GM03348 (cell line): Measurements from ENCODE around the gene SOD1.
"Not testable (repeated sequence)": the region's sequence is repeated elsewhere in the genome, so short reads cannot be mapped to it uniquely, and the experiment has no call there.

Experiments
- DNase-seq: peaks from one replicate; pipeline ENCODE4 v3.0.0; 2012; ENCODE audit warnings: low spot score

Gene SOD1

DNA sequence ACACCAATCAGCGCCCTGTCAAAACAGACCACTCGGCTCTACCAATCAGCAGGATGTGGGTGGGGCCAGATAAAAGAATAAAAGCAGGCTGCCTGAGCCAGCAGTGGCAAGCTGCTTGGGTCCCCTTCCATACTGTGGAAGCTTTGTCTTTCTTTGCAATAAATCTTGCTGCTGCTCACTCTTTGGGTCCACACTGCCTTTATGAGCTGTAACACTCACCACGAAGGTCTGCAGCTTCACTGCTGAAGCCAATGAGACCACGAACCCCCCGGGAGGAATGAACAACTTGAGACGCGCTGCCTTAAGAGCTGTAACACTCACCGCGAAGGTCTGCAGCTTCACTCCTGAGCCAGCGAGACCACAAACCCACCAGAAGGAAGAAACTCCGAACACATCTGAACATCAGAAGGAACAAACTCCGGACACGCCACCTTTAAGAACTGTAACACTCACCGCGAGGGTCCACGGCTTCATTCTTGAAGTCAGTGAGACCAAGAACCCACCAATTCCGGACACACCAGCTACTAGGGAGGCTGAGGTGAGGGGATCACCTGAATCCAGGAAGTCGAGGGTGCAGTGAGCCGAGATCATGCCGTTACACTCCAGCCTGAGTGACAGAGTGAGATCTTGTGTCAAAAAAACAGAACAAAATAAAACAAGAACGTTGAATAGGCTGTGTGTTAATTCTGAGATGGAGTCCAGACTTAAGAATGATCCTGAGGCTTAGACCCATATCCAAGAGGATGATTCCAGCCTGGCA lies 4.5 kb upstream of the SOD1 start:
- not testable (repeated sequence) for DNase-seq

DNA sequence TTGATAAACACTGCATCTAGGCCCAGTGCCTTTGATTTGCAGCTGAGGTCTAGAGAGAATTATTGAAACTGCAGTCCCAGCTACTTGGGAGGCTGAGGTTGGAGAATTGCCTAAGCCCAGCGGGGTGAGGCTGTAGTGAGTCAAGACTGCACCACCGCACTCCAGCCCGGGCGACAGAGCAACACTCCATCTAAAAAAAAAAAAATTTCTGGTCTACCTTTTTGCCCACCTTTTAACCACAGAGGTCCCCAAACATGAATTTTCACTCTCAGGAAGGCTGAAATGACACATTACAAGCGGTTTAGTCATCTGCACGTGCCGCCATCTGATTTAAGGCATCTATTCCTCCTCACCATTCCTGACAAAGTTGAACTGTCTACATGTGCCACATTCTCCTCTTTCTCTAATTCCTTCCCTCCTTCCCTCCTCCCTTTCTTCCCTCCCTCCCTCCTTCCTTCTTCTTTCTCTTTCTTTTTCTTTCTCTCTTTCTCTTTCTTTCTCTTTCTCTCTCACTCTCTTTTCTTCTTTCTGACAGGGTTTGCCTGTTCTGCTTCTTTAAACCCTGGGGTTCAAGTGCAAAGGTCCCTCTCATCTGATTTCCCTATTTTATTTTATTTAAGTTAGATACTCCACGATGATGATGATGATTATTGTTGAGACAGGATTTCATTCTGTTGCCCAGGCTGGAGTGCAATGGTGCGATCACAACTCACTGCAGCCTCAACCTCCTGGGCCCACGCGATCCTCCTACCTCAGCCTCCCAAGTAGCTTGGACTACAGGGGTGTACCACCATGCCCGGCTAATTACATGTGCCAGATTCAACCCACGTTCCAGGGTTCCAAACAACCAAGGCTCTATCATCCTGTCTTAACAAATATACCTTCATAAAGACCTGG lies 3.0 kb upstream of the SOD1 start:
- no peak for DNase-seq

DNA sequence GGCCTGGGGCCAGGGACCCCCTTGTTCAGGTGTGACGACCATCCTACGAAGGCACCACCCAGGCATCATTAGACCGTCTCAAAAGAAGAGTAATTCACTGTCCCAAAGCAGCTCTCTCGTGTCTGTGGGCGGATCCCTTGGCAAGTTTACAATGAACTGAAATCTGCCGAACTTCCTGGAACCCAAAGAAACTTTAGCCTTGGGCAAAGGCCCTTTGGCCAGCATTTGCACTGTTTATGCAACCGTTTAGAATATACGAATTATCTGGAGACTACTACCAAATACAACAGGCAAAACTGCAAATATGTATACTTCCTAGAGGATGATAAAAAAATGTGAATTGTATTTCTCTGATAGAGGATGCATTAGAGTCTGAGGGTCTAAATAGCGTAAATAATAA lies 1.4 kb upstream of the SOD1 start:
- no peak for DNase-seq

DNA sequence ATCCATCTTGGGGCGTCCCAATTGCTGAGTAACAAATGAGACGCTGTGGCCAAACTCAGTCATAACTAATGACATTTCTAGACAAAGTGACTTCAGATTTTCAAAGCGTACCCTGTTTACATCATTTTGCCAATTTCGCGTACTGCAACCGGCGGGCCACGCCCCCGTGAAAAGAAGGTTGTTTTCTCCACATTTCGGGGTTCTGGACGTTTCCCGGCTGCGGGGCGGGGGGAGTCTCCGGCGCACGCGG lies 282 bp upstream of the SOD1 start:
- no peak for DNase-seq

DNA sequence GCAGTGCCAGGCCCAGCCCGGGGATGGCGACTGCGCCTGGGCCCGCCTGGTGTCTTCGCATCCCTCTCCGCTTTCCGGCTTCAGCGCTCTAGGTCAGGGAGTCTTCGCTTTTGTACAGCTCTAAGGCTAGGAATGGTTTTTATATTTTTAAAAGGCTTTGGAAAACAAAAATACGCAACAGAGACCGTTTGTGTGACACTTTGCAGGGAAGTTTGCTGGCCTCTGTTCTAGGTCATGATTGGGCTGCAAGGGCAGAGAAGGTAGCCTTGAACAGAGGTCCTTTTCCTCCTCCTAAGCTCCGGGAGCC lies 719 bp downstream of the SOD1 start:
- peak; percentile 16 for DNase-seq

DNA sequence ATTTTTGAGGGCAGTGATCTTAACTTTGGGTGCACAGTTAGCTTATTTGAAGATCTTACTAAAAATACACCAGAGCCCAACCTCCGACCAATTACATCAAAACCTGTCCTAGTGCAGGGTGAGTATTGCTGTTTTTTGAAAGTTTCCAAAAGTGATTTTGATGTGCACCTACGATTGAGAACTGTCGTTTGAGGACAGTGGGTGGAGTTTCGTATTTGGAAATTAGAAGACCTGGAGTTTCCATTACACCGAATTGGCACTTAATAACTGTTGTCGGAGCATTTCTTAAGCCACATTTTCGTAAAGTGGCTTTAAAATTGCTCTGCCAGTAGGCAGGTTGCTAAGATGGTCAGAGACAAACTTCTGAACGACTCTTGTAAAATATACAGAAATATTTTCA lies 1.1 kb downstream of the SOD1 start:
- DNase-seq, result no peak

DNA sequence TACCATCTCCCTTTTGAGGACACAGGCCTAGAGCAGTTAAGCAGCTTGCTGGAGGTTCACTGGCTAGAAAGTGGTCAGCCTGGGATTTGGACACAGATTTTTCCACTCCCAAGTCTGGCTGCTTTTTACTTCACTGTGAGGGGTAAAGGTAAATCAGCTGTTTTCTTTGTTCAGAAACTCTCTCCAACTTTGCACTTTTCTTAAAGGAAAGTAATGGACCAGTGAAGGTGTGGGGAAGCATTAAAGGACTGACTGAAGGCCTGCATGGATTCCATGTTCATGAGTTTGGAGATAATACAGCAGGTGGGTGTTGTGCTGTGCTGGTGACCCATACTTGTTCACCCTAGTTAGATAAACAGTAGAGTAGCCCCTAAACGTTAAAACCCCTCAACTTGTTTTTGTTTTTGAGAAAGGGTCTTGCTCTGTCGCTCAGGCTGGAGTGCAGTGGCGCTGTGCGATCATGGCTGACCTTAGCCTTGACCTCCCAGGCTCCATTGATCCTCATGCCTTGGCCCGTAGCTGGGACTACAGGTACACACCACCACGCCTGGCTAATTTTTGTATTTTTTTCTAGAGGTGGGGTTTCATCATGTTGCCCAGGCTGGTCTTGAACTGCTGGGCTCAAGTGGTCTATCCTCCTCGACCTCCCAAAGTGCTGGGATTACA lies 4.2 kb downstream of the SOD1 start:
- no peak for DNase-seq

DNA sequence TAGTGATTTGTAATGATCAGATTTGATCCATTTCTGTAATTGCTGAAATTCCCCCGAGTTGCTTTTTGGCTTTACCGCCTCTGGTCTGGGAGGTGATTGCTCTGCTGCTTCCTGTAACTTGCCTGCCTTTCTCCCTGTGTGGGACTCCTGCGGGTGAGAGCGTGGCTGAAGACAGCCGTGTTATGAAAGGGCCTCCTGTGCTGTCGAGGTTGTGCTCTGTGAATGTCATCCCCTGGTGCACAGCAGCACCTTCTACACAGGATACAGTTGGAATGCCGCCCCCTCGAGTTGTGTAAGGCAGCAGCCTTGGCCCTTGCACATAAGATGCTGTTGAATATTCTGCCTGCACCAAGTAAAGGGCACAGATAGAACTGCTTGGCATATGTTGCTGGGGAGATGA lies 5.9 kb downstream of the SOD1 start:
- DNase-seq, result no peak

DNA sequence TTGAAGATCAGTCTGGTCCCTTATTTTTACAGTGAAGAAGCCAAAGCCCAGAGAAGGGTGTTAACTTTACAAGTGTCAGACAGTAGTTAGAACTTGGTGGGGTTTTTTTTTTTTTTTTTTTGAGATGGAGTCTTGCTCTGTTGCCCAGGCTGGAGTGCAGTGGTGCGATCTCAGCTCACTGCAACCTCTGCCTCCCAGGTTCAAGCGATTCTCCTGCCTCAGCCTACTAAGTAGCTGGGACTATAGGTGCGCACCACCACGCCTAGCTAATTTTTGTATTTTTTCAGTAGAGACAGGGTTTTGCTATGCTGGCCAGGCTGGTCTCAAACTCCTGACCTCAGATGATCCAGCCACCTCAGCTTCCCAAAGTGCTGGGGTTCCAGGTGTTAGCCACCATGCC lies 6.4 kb downstream of the SOD1 start:
- not testable (repeated sequence) for DNase-seq

DNA sequence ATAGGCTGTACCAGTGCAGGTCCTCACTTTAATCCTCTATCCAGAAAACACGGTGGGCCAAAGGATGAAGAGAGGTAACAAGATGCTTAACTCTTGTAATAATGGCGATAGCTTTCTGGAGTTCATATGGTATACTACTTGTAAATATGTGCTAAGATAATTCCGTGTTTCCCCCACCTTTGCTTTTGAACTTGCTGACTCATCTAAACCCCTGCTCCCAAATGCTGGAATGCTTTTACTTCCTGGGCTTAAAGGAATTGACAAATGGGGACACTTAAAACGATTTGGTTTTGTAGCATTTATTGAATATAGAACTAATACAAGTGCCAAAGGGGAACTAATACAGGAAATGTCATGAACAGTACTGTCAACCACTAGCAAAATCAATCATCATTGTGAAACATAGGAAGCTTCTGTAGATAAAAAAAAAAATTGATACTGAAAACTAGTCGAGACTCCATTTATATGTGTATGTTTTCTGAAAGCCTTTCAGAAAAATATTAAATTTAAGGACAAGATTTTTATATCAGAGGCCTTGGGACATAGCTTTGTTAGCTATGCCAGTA lies 7.0 kb downstream of the SOD1 start:
- DNase-seq, result no peak

DNA sequence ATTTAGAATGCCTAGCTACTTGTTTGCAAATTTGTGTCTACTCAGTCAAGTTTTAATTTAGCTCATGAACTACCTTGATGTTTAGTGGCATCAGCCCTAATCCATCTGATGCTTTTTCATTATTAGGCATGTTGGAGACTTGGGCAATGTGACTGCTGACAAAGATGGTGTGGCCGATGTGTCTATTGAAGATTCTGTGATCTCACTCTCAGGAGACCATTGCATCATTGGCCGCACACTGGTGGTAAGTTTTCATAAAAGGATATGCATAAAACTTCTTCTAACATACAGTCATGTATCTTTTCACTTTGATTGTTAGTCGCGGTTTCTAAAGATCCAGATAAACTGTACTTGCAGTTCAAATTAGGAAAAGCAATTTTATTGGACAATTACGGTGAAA lies 7.6 kb downstream of the SOD1 start:
- DNase-seq, result no peak

DNA sequence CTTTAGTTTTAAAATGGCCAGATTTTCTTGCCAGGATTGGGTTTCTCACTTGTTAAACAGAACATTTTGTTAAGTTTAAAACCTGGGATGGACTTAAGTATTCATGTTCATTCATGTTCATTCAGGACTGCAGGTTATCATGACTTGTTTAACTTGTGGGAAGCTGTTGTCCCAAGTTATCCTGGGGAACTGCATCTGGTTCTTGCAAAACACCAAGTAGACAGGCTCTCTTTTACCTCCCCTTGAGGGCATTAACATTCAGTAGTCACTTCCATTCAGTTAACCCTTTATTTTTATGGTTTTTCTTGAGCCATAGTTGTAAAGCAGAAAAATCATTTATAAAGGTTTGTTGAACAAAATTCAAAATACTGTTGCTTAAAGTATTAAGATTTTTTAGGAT lies 8.1 kb downstream of the SOD1 start:
- DNase-seq, result no peak

DNA sequence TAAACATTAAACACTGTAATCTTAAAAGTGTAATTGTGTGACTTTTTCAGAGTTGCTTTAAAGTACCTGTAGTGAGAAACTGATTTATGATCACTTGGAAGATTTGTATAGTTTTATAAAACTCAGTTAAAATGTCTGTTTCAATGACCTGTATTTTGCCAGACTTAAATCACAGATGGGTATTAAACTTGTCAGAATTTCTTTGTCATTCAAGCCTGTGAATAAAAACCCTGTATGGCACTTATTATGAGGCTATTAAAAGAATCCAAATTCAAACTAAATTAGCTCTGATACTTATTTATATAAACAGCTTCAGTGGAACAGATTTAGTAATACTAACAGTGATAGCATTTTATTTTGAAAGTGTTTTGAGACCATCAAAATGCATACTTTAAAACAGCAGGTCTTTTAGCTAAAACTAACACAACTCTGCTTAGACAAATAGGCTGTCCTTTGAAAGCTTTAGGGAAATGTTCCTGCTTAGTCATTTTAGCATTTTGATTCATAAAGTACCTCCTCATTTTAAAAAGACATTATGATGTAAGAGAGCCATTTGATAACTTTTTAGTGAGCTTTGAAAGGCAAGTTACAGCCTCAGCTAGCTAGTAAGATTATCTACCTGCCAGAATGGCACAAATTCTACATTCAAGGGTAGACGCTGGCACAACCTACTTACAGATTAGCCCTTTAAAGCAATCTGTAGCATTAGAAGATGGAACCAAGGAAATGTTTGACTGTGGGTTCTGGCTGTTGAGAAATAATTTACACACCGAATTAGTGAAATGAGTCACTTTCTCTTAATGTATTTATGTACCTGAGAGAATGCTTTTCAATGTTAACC lies 9.4 kb downstream of the SOD1 start:
- no peak for DNase-seq

DNA sequence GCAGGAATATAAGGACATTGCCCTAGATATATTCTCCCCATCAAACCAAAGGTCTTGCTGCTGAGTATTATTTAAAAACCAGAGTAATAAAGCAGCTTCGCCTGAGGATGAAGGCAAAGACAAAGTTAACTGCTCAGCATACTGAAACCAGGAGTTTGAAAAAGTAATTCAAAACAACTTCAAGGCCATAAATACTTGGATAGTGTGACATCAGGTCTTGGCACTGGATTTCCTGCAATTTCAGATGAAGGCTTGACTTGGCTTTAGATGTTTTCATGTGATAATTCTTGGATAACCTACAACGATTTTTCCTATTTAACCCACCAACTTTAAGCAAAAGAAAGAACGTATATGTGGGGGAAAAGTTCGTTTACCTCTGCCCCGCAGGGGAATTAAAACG lies 10.6 kb downstream of the SOD1 start:
- no peak for DNase-seq

DNA sequence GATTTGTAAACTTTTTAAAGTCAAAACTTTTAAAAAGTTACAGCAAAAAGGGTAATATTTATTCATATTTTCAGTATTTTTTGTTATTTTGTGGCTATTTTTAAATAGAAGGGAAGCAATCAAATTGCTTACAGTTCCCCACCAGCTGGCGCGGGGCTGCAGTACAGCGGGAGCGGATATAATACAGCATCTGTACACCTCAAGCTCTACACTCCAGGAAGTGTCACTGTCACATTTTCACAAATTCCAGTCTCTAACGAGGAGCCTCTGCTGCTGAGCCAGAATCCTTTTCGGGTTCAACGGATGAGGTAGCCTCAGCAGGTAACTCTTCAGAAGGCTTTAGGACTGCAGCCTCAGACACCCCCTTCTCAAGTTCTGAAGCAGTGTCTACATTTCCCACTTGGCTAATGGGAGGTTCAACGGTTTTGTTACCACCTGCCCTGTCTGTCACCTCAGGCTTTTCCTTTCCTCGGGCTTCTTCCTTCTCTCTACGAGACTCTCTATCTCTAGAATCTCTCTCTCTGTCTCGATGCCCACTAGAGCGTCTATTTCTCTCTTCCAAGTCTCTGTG lies 11.7 kb downstream of the SOD1 start:
- no peak for DNase-seq

DNA sequence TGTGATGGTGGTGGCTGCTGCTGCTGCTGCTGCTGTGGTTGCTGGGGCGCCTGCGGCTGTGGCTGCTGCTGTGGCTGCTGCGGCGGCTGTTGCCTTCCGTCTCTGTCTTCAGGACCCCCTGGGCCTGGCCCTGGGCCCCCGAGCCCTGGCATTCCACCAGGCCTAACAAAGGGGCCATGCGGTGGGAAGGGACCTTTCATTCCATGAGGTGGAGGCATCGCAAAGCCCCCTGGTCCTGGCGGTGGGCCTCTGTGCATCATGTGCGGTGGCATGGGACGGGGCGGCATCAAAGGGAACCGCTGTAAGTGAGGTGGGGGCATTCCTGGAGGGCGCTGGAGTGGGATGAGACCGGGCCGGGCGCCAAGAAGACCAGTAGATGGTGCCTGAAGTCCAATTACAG lies 12.4 kb downstream of the SOD1 start:
- DNase-seq, result no peak

DNA sequence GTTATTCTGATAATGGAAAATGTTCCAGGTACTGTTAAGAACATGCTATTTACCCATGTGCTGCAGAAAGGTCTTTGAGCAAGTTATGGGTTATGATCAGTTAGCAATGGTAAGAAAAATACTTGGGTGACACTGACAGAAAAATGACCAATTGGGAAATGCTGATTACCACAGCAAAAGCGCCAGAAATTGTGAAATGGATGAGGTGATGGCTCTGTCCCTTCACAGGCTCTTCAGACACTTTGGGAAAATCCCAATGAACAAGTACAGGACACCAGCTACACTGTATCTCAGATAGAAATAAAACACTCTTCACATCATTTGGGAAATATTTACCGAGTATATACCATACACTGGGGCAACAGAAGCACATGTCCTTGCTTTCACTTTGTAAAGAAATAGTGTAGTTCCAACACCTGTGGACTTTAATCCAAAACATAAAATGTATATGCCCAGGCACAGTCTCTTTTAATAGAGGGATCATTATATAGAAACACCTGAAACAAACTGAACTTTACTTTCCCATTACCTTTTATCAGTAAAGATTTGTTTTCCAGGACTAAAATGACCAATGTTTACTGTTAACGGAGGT lies 13.9 kb downstream of the SOD1 start:
- no peak for DNase-seq

DNA sequence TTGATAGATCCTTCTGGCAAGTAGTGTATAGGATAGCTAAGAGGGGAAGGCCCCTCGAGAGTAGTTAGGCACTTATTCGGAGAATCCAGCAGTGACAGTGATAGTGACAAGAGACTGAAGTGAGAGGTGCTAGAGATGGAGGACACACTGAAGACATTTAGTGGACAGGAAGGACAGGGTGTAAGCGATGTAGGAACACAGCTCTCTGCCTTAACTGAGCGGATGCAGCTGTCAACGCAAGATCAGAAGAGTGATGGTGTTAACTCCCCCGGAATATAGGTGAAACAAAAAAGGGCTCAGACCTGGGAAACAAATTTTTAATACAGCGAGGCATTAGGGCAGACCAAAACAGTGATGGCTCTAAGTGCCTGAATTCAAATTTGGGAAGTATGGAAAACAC lies 15.8 kb downstream of the SOD1 start:
- no peak for DNase-seq

DNA sequence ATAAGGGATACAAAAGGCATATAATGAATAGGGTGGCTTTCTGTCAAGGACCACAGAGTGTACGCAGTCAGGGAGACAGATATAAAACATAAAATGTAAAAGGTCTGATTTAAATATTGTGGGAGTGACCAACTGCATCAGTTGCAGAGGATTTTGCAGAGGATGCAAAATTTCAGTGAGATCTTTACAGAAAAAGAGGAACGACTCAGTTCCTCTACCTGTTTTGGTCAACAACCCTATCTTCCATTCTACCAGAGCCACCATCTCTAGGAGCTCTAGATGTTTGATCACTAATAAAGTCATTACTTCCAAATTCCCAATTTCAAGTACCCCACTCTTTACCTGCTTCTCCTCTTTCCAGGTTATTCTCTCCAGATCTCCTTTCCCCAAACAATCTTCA lies 16.5 kb downstream of the SOD1 start:
- no peak for DNase-seq

DNA sequence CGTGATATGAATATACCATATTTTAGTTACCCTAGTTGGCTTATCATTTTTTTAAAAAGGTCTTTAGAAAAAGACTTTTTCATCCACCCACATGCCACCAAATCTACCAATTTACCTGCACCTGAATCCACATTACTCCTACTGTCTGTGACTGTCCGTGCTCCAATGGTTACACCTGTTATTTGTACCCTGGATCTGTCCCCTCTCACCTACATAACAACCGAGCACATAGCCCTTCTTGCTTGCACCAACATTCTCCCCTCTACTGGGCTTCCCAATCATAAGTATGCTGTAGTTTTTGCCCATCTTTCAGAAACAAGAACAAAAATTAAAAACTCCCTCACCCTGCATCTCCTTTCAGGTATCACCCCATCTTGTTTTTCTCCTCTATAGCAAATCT lies 17.6 kb downstream of the SOD1 start:
- DNase-seq, result no peak

DNA sequence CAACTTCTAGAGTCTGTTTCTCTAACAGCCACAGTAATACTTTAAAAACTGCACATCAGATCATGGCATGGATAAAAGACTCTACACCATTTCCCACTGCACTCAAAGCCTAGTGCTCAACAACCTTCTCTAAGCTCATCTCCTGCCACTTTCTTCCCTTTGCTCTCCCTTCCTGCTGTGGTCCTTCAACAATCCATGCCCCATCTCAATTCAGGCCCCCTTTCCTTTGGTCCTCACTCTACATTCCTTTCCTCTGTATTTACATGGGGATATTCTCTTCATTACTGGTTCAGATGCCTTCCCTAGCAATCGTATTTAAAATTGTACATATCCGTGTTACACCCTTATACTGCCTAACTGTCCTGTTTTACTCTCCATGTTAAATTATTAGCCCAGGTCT lies 19.0 kb downstream of the SOD1 start:
- no peak for DNase-seq

DNA sequence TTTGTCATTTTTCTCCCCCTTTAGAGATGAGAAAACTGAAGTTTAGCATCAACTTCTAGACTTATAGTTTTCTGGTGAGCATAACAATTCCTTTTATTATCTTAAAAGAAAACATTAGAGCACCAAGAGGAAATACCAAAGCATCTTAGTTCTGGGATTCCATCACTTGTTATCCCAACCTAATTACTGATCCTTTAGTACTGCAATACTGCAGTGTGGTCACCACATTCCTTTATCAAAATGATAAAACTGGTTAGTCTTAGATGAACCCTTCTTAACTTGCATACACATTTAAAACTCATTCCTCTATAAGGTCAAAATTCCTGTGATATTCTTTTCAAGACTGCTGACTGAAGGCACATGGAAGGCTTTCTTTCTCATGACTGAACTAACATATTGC lies 23.1 kb downstream of the SOD1 start:
- no peak for DNase-seq
